K562 (cell line): Measurements from ENCODE around the gene YIF1A. TPM values are rescaled to one million over a fixed set of nuclear protein-coding genes. Genes with fewer than 3 reads are reported as not detected.

Source experiments
- AFF4 ChIP-seq: sonication (generic); formaldehyde crosslinking; IDR thresholded peaks from 2 replicates; pipeline ENCODE4 v1.8.0; 2023; ENCODE audit warnings: mild to moderate bottlenecking, missing genetic modification reagents
- CBFA2T3 ChIP-seq: fragments of 450-650 bp; IDR thresholded peaks from 2 replicates; pipeline ENCODE4 v1.6.1; 2017
- ILF3 ChIP-seq: fragments of 450-650 bp; IDR thresholded peaks from 2 replicates; pipeline ENCODE4 v1.6.1; 2018; ENCODE audit warnings: antibody characterized with exemption, mild to moderate bottlenecking, moderate library complexity, borderline replicate concordance
- NFIX ChIP-seq: fragments of 250-450 bp; sonication (Bioruptor Pico); IDR thresholded peaks from 2 replicates; pipeline ENCODE4 v1.4.0; 2020; ENCODE audit warnings: low read depth, mild to moderate bottlenecking, moderate library complexity
- ZBTB40 ChIP-seq, 2 experiments: fragments of 450-650 bp in 1 of 2; sonication (generic) in 1 of 2; formaldehyde crosslinking in 1 of 2; IDR thresholded peaks; 2 replicates each; pipeline versions ENCODE4 v1.7.1 to v1.9.0; 2016 to 2022; ENCODE audit warnings: inconsistent platforms in 1 of 2, mild to moderate bottlenecking in 1 of 2, missing genetic modification reagents in 1 of 2
- ZC3H11A ChIP-seq: IDR thresholded peaks from 2 replicates; pipeline ENCODE4 v1.6.1; 2012; ENCODE audit warnings: low read depth, low read length, improper control_type of control experiment
- ZNF589 ChIP-seq: fragments of 200-800 bp; sonication (Bioruptor generic); IDR thresholded peaks from 2 replicates; pipeline ENCODE4 v1.6.1; 2016; ENCODE audit warnings: low read depth, missing genetic modification characterization, missing compliant biosample characterization
- ZNF592 ChIP-seq: fragments of 450-650 bp; IDR thresholded peaks from 2 replicates; pipeline ENCODE4 v1.6.1; 2017; ENCODE audit warnings: antibody characterized with exemption, mild to moderate bottlenecking
- polyA plus RNA-seq, 8 experiments: library from polyadenylated mRNA; depleted of rRNA in 4 of 8; stranded (reverse) in 5 of 8; unstranded in 3 of 8; fragments of >200 nt; fragmentation: Nextera tagmentation in 2 of 8; fragmentation: Illumina TruSeq in 1 of 8; extraction: Ambion mirVana in 2 of 8; extraction: Trizol in 1 of 8; gene quantifications; 2 replicates each; pipeline versions ENCODE4 v1.2.1 to v1.2.3, GENCODE V29; 2011 to 2014; ENCODE audit warnings: inconsistent platforms in 1 of 8, missing spikeins in 1 of 8
- total RNA-seq, 7 experiments: library from RNA; depleted of rRNA in 6 of 7; stranded (reverse); fragments of >200 nt in 6 of 7; fragmentation: Illumina TruSeq in 2 of 7; extraction: Trizol in 2 of 7; gene quantifications; 2 replicates each; pipeline versions ENCODE4 v1.2.1 to v1.2.3, GENCODE V29; 2011 to 2021; ENCODE audit warnings: low replicate concordance in 1 of 7

YIF1A gene
- total and polyA plus RNA-seq, 9 of the 15 experiments (the other 6 are each of a cell fraction or from before 2014, with no cell fraction given): 8.6 to 121 (median 77.2) TPM

GRCh38 chr11:66267379-66268243, 21.3 kb downstream of the YIF1A start (continued):
- TF ChIP-seq ILF3 (no peak; the same call in 1 of the 2 replicates), AFF4 (no peak), ZBTB40 (IDR thresholded peaks at IDR 0.05) (peak; percentile 30; the same call in 1 of the 2 replicates), ZBTB40 (CRISPR knock-in tag; IDR thresholded peaks at IDR 0.05) (0 out of 2 replicates have a peak, but pooled peaks have one; percentile 27), NFIX (CRISPR knock-in tag) (no peak), CBFA2T3 (no peak), ZNF592 (0 out of 2 replicates have a peak, but pooled peaks have one; percentile 25), ZC3H11A (no peak), ZNF589 (CRISPR knock-in tag) (no peak)
